ENCODE data around the gene DENND2D.
"Not testable (repeated sequence)": the region's sequence is repeated elsewhere in the genome, so short reads cannot be mapped to it uniquely, and the experiment has no call there.

Gene DENND2D

GRCh38 chr1:111221276-111221632, 20.8 kb upstream of the DENND2D start:
- DNase-seq = no peak

DNA sequence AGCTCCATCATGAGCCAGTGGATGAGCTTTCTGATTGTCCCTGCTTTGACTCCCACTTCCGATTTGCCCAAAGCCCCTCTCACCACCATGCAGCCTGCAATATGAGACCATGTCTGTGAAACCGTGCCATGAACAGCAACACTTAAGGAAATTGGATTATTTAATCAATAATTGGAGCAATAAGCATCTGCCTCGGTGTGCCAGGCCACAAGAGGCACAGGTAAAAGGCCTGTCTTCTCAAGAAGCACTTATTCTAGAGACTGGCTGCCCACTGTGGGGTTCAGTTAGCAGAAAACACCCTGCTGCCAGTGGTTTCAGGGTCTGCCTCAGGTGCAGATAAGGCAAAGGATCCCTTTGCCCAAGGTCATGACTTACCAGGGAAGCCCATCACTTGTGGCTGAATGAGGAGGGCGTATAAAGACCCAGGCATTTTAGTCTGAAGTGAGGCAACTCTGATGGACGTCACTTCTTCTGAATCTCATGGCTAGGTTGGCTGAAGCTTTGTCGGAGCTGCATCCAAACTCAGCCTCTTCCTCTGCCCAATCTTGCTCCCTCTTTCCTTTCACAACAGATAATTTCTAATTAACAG, 19.9 kb upstream of the DENND2D start:
- DNase-seq = no peak

DNA sequence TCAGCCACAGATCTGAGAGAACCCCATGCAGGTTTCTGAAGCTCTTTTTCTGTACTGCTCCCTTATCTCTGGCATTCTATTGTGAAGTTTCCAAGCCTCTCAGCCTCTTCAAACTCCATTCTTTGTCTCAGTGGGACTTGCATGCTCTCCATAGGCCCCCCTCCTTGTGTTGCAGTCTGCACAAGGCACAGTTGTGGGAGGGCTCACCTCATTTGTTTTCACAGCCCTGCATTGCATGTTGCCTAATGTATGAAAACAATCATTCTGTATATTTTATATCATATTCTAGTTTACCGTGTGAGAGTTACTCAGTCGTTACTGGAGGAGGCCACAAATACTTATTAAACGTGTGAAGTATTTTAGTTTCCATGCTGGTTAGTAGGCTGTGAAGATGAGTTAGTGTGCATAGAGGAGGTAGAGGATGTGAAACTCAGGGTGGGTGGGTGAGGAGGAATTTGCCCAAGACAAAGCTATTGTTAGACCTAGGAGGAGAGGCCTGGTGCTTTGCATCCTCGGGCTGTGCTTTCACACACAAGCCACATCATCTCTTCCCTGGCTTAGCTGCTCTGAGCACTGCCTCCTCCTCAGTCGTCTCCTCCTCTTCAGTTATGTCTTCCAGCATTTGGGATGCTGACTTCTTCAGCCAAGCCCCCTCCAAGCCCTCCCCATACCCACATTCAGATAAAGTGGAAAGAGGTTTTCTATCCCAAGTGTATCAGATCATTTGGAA, 19.3 kb upstream of the DENND2D start:
- DNase-seq = no peak

DNA sequence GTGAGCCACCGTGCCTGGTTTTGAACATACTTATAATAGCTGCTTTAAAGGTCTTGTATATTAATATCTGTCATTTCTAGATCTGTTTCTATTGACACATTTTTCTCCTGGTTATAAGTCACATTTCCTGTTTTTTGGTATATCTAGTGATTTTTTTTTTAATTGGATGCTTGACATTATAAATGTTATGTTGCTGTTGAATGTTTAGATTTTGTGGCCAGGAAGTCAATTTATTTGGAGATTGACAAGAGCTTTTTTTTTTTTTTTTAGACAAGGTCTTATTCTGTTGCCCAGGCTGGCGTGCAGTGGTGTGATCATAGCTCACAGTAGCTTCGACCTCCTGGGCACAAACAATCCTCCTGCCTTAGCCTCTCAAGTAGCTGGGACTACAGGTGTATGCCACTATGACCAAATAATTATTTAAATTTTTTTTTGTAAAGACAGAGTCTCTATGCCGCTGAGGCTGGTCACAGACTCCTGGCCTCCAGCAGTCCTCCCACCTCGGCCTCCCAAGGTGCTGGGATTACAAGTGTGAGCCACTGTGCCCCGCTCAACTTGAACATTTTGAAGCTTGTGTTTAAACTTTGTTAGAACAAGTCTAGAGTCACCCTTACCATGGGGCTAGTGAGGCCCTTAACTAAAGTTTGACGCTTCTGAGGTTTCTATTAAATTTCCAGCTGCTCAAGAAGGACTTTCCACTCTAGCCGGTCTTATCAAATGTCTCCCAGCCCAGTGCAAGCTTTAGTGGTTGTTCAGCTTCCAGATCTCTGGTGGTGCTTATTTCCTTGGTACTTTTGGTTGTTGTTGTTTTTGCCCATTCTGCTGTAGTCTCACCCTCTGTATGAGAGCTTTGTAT, 18.5 kb upstream of the DENND2D start:
- DNase-seq = no peak

DNA sequence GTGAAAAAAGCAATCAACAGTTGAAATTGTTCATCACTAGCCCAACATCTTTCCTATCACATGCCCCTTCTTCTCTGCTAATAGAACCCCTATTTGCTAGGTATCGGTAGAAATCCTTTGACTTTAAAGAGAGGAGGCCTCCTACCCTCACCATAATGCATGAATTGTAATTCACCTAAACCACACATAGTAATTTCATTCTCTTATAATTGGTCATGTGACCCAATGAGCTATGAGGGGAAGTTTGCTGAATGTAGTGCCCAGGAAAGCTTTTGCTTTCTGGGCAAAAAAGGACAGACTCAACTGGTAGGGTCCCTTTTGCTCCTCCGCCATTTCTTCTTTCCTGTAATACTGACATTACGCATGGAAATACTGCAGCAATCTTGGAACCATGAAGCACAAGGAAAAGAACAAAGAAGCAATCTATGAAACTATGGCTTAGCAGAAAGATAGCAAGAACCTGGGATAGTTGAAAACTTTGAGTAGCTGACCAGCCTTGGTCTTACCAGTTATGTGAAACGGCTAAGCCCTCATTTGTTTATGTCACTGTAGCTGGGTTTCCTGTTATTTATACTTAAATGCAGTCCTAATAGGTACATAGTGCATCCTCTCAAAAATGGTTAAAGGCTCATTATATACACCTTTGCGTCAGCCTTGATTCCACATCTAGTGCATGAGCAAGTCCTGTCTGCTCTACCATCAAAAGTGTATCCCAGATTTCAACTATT, 16.9 kb upstream of the DENND2D start:
- DNase-seq = no peak

- no peak for DNase-seq
Observed at GRCh38 chr1:111216751-111217150, 16.3 kb upstream of the DENND2D start.

GRCh38 chr1:111215285-111215684, 14.8 kb upstream of the DENND2D start:
- not testable (repeated sequence) for DNase-seq

- no peak for DNase-seq
Observed at GRCh38 chr1:111214884-111215283, 14.4 kb upstream of the DENND2D start.

DNA sequence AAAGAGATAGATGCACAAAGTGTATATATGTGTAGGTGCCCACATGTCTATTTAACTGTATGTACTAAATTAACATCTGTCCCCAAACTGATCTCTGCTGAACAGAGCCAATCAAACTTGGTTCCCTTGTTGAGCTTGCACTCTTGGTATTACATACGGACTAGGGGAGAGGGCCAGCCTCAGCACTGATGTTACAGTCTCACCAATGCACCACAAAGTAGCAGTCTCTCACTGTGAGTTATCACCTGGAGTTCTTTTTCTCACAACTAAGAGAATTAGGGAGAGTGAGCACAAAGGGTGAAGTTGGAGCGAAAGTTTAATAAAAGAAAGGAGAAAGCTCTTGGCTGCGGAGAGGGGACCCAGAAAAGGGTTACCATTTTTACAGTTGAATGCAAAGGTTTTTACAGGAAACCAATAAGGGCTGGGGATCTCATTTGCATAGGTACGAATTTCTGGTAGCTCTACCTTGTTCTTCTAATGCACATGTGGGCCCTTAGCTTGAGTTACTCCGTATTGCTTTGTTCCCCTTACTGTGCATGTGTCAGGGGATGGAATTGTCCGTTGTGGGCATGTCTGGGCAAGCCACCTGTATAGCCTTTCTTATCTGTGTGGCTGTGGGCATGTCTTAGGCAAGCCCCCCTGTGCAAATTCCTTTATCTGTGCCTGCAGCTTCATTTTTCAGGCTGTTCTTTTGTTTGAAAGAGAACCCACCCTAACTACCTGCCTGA, 13.8 kb upstream of the DENND2D start:
- DNase-seq = no peak

- no peak for DNase-seq
Observed at GRCh38 chr1:111213412-111213811, 13.0 kb upstream of the DENND2D start.

GRCh38 chr1:111212634-111213335, 12.3 kb upstream of the DENND2D start:
- no peak for DNase-seq

GRCh38 chr1:111211921-111212320, 11.5 kb upstream of the DENND2D start:
- no peak for DNase-seq

GRCh38 chr1:111209622-111210021, 9.2 kb upstream of the DENND2D start:
- DNase-seq = no peak

DNA sequence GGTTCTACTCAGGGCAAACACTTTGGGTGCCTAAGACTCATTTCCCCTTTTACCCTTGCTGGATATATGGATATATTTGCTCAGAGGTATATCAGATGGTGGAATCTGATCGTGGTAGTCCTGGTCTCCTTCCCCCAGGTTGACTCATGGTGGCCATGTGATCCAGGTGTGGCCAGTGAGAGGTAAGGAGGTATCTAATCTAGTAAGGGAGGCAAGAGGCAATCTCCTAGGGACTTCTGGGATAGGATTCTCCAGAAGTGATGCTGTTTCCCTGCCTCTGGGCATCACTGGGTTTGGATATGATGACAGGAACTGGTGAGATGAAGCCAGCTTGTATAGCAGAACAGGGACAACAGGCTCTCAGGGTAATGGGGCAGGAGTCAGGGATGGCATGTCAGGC, 8.5 kb upstream of the DENND2D start:
- no peak for DNase-seq

GRCh38 chr1:111205714-111206050, 5.2 kb upstream of the DENND2D start:
- DNase-seq = peak; percentile 43

DNA sequence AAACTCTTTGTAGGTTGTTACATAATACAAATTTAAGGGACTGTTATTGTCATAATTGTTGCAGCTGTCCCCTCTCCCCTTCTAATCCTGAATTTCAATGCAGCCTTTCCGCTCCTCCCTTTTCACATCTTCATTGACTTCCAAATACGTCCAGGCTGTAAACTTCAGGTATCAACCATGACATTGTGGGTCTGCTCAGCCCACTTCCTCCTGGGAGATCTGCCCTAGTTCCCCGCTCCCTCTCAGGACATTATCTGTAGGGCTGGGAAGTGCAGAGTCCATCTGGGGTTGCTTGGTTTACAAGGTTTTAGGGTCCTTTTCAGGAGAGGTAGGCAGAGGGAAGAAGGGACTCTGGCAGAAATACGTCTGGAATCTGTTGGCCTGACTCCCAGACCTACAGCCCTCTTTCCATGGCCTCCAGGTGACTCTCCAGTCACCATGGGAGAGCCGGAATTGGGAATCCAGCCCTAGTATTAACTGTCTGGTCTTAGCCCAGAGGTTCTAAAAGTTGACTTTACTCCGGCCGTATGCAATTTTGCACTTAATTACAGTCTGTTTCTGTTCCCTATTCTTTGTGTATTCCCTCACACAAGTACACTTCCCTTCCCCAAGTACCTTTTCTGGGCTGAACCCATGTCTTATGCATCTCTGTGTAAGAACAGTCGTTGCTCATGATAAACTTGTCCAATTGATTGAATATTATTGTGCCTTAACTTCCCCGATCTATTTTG, 4.7 kb upstream of the DENND2D start:
- peak; percentile 43 for DNase-seq

GRCh38 chr1:111204201-111204982, 3.9 kb upstream of the DENND2D start:
- no peak for DNase-seq

GRCh38 chr1:111203681-111204200, 3.3 kb upstream of the DENND2D start:
- DNase-seq = peak; percentile 54

DNA sequence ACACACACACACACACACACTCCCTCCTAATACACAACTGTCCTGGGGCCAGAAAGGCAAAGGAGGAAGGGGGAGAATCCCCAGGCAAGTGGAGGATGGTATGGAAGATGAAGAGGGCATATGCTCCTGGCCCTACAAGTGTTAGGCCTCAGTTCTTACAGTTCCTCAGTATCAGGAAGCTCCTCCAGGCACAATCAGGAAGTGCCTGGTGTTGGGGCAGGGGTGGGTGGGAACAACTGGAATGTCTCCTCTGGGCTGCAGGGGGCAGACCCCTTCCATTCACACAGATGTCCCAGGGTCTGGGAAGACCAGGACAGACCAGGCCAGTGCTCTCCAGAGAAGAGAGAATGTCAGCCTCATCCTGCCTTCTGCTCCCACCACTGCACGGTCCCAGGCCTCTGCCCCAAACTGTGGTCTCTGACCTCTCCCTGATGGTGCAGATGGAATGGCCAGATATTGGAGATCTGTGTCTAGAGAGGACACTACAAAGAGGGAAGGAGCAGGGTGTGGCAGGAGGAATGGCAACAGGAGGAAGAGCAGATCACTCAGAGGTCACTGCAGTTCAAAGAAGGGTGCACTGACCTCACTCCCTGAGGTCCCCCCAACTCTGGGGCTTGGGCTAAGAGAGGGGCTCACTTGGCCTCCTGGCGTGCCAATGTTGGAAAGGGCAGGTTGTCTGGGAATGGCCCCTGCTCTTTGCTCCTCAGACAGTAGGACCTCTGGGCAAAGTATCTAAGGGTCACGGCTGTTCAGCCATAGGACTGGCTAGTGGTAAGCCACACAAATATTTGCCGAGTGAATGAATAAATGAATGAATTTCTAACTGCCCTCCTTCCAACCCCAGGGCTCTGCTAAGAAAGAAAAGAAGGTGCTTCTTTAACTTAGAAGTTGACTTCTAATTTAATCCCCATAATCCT, 2.5 kb upstream of the DENND2D start:
- DNase-seq = peak; percentile 30

Data from KG1 (cell line).